Thyroid gland (tissue), 4 donors: Measurements from ENCODE around the gene CARMIL1. TPM values are rescaled to one million over a fixed set of nuclear protein-coding genes. Genes with fewer than 3 reads are reported as not detected.

Source experiments
- DNase-seq, 2 donors: peaks; one replicate each; pipeline ENCODE4 v3.0.0-alpha.2; 2019
- H3K27ac ChIP-seq, 3 donors: fragments of 200-600 bp; sonication (generic); 1 replicate in 2 of 3; 2 replicates in 1 of 3; pipeline ENCODE4 v1.5.1; 2016 to 2019; ENCODE audit warnings: mild to moderate bottlenecking in 1 of 3, moderate library complexity in 1 of 3
- H3K27me3 ChIP-seq: fragments of 200-600 bp; sonication (generic); one replicate; pipeline ENCODE4 v1.5.1; 2019
- H3K36me3 ChIP-seq, 2 donors: fragments of 200-600 bp; sonication (generic); one replicate each; pipeline ENCODE4 v1.5.1; 2016 to 2019
- H3K4me1 ChIP-seq, 2 donors: fragments of 200-600 bp; sonication (generic); one replicate each; pipeline ENCODE4 v1.5.1; 2017 to 2019
- H3K4me3 ChIP-seq, 3 donors: fragments of 200-600 bp; sonication (generic); replicated peaks in 1 of 3; 1 replicate in 2 of 3; 2 replicates in 1 of 3; pipeline ENCODE4 v1.5.1; 2016; ENCODE audit warnings: mild to moderate bottlenecking in 1 of 3
- H3K9me3 ChIP-seq: fragments of 200-600 bp; sonication (generic); one replicate; pipeline ENCODE4 v1.5.1; 2017
- CTCF ChIP-seq, 6 experiments: fragments of 200-600 bp in 3 of 6; fragments of 450-650 bp in 3 of 6; sonication (generic) in 3 of 6; IDR thresholded peaks; one replicate each; pipeline ENCODE4 v1.5.1; 2016 to 2019; ENCODE audit warnings: antibody characterized with exemption in 6 of 6, mild to moderate bottlenecking in 2 of 6, inconsistent platforms in 1 of 6, moderate library complexity in 1 of 6
- POLR2A ChIP-seq, 2 donors: fragments of 450-650 bp; IDR thresholded peaks; one replicate each; pipeline ENCODE4 v1.6.1; 2017; ENCODE audit warnings: antibody characterized with exemption in 2 of 2, mild to moderate bottlenecking in 2 of 2, moderate library complexity in 1 of 2
- WGBS, 2 donors: methylation state at CpG; one replicate each; pipeline ENCODE4 v1.1.5; 2017; 5-methylcytosine and 5-hydroxymethylcytosine counted together
- intact Hi-C: fragments of 100-400 bp; cut with DNase I; formaldehyde crosslinking; loops from one replicate; pipeline ENCODE4 v1.15.1; 2023
- total RNA-seq, 4 donors: library from RNA; depleted of rRNA; stranded (reverse); fragments of >200 nt; gene quantifications; one replicate each; pipeline ENCODE4 v1.2.3, GENCODE V29; 2016

The CARMIL1 gene
- total RNA-seq, 4 donors from 2014 or later: 24.7 to 34.4 (median 30.7) TPM

DNA sequence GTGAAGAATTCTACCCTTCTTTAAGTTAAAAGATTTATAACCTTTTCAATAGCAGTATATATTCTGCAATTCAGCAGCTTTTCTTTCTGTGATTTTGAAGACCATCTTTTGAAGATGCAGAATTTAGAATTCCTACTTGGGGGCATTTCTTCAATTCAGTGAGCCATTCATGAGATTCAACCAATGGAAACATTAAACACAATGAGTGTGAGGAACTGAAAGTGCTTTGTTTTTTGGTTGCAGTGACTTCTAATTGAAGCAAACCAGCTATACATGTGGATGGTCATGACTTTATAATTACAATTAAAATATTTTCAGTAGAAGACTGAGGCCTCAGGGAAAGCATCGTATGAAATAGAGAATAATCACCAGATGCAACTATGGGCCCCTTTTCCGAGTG, 108.3 kb downstream of the CARMIL1 start:
- intact Hi-C loops: no loop called here
- no peak for DNase-seq
- no peak overlapping the region for H3K4me3 ChIP-seq
- H3K9me3 ChIP-seq: no peaks in the 10 kb centered on the region
- H3K4me1 ChIP-seq: peaks cover 6 to 17% of the 10 kb centered on the region in 2 donors
- no peaks in the 10 kb centered on the region for H3K27me3 ChIP-seq
- H3K36me3 ChIP-seq: no peaks in the 10 kb centered on the region
- no peak for TF ChIP-seq CTCF (IDR thresholded peaks at IDR 0.05)
- no peak for TF ChIP-seq POLR2A (IDR thresholded peaks at IDR 0.05)
- WGBS, 2 donors: 91 to 93% methylated on average over 2 of the region's 2 CpGs
- no peak overlapping the region for H3K27ac ChIP-seq

- intact Hi-C loops: no loop called here
- WGBS, 2 donors: 89 to 92% methylated on average over 2 of the region's 2 CpGs
- H3K4me1 ChIP-seq: peaks cover 6 to 17% of the 10 kb centered on the region in 2 donors
Measured at GRCh38 chr6:25387911-25388310, 108.7 kb downstream of the CARMIL1 start.

GRCh38 chr6:25388776-25389175, 109.6 kb downstream of the CARMIL1 start:
- no peak for TF ChIP-seq CTCF (IDR thresholded peaks at IDR 0.05)
- TF ChIP-seq POLR2A (IDR thresholded peaks at IDR 0.05): no peak
- no peak overlapping the region for H3K27ac ChIP-seq

More at GRCh38 chr6:25387911-25388310, 108.7 kb downstream of the CARMIL1 start:
- H3K27ac ChIP-seq: no peak overlapping the region
- no peaks in the 10 kb centered on the region for H3K27me3 ChIP-seq
- H3K4me3 ChIP-seq: no peak overlapping the region
- TF ChIP-seq POLR2A (IDR thresholded peaks at IDR 0.05) (no peak), CTCF (IDR thresholded peaks at IDR 0.05) (no peak)
- no peaks in the 10 kb centered on the region for H3K9me3 ChIP-seq
- H3K36me3 ChIP-seq: no peaks in the 10 kb centered on the region
- DNase-seq: no peak

DNA sequence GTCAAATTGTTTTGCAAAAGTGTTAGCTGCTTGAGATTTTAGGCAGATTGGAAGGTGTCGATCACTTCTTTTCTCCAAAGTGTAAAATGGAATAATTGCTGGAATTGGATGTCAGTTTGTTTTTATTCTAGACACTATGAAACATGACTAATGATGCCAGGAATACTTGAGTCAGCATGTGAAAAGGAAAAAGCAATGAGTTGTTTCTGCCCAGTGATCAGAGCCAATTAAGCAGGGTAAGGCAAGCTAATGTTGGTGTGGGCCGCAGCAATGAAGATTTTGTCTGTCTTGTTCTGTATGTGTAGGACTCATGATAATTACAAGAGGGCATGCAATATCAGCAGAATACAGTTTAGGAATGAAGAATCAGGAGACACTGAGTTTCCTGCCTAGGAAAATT, 110.3 kb downstream of the CARMIL1 start:
- no peak overlapping the region for H3K4me3 ChIP-seq
- TF ChIP-seq CTCF (IDR thresholded peaks at IDR 0.05) (no peak), POLR2A (IDR thresholded peaks at IDR 0.05) (no peak)
- no peak overlapping the region for H3K27ac ChIP-seq
- peaks cover 6 to 17% of the 10 kb centered on the region in 2 donors for H3K4me1 ChIP-seq
- WGBS, 2 donors: 80 to 85% methylated on average over 2 of the region's 2 CpGs
- H3K9me3 ChIP-seq: no peaks in the 10 kb centered on the region
- no peaks in the 10 kb centered on the region for H3K27me3 ChIP-seq
- H3K36me3 ChIP-seq: no peaks in the 10 kb centered on the region
- intact Hi-C loops: no loop called here
- DNase-seq: no peak

More at GRCh38 chr6:25388776-25389175, 109.6 kb downstream of the CARMIL1 start:
- no peak overlapping the region for H3K4me3 ChIP-seq
- H3K36me3 ChIP-seq: no peaks in the 10 kb centered on the region
- no peaks in the 10 kb centered on the region for H3K9me3 ChIP-seq
- DNase-seq: no peak
- peaks cover 6 to 17% of the 10 kb centered on the region in 2 donors for H3K4me1 ChIP-seq
- no peaks in the 10 kb centered on the region for H3K27me3 ChIP-seq
- WGBS, 2 donors: 95 to 98% methylated on average over 3 of the region's 3 CpGs
- intact Hi-C loops: no loop called here

DNA sequence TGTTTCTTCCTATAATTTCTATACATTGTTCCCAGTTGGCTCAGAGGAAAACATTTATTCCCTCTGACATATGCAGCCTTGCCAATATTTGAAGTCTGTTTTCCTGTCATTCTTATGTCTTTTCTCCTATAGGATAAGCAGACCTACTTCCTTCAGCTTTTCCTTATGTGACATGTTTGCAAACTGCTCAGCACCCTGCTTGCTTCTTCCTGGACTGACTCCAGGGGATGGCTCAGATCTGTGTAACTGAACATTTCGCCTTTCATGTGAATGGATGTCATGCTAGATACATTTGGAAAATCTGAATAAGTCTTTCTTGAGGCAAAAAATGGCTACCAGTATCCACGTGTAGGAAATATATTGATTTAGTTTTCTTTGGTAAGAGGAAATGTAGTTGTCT, 113.2 kb downstream of the CARMIL1 start:
- WGBS, 2 donors: 86 to 87% methylated on average over 2 of the region's 2 CpGs
- Histone ChIP-seq H3K9me3 (no peaks in the 10 kb centered on the region), H3K4me3 (no peak overlapping the region), H3K27ac (no peak overlapping the region), H3K27me3 (no peaks in the 10 kb centered on the region), H3K4me1 (peaks cover 6 to 15% of the 10 kb centered on the region in 2 donors), H3K36me3 (no peaks in the 10 kb centered on the region)
- no peak for DNase-seq
- intact Hi-C loops: no loop called here
- TF ChIP-seq POLR2A (IDR thresholded peaks at IDR 0.05) (no peak), CTCF (IDR thresholded peaks at IDR 0.05) (no peak)
